ENCODE measurements around the gene TARBP1.

Gene TARBP1

GRCh38 chr1:234412830-234413229 lies 66.1 kb downstream of the TARBP1 start:
- Histone ChIP-seq H3K9me3 (ENCODE audit: insufficient read depth, low read length) (no peaks in the 10 kb centered on the region), H3K9ac (ENCODE audit: insufficient read length, low read depth) (no peak overlapping the region), H3K36me3 (ENCODE audit: insufficient read depth, insufficient read length, low read length) (peaks cover 59% of the 10 kb centered on the region), H3K4me1 (ENCODE audit: insufficient read depth, insufficient read length) (no peaks in the 10 kb centered on the region), H3K4me3 (ENCODE audit: insufficient read length, low read depth) (no peak overlapping the region), H3K27me3 (ENCODE audit: insufficient read depth, insufficient read length) (no peaks in the 10 kb centered on the region)
- TF ChIP-seq SUZ12 (IDR thresholded peaks at IDR 0.05; ENCODE audit: extremely low read depth, insufficient read depth, insufficient read length) (no peak), ZNF274 (IDR thresholded peaks at IDR 0.05; ENCODE audit: low read depth, low read length) (no peak), YY1 (IDR thresholded peaks at IDR 0.05; ENCODE audit: insufficient read depth, insufficient read length) (no peak)
- no peak for DNase-seq (ENCODE audit: low read depth, low spot score)

- TF ChIP-seq YY1 (IDR thresholded peaks at IDR 0.05; ENCODE audit: insufficient read depth, insufficient read length) (no peak), ZNF274 (IDR thresholded peaks at IDR 0.05; ENCODE audit: low read depth, low read length) (no peak), SUZ12 (IDR thresholded peaks at IDR 0.05; ENCODE audit: extremely low read depth, insufficient read depth, insufficient read length) (no peak)
- Histone ChIP-seq H3K9ac (ENCODE audit: insufficient read length, low read depth) (no peak overlapping the region), H3K4me3 (ENCODE audit: insufficient read length, low read depth) (no peak overlapping the region), H3K9me3 (ENCODE audit: insufficient read depth, low read length) (no peaks in the 10 kb centered on the region), H3K36me3 (ENCODE audit: insufficient read depth, insufficient read length, low read length) (peaks cover 49% of the 10 kb centered on the region), H3K4me1 (ENCODE audit: insufficient read depth, insufficient read length) (no peaks in the 10 kb centered on the region), H3K27me3 (ENCODE audit: insufficient read depth, insufficient read length) (no peaks in the 10 kb centered on the region)
- DNase-seq (ENCODE audit: low read depth, low spot score) = no peak
These were observed 69.7 kb downstream of the TARBP1 start for GRCh38 chr1:234409328-234409727.

- no peaks in the 10 kb centered on the region for H3K9me3 ChIP-seq (ENCODE audit: insufficient read depth, low read length)
- no peak for DNase-seq (ENCODE audit: low read depth, low spot score)
- TF ChIP-seq YY1 (IDR thresholded peaks at IDR 0.05; ENCODE audit: insufficient read depth, insufficient read length) (no peak), SUZ12 (IDR thresholded peaks at IDR 0.05; ENCODE audit: extremely low read depth, insufficient read depth, insufficient read length) (no peak), ZNF274 (IDR thresholded peaks at IDR 0.05; ENCODE audit: low read depth, low read length) (no peak)
These were observed 70.2 kb downstream of the TARBP1 start for GRCh38 chr1:234408757-234409156.

GRCh38 chr1:234406871-234407270 lies 72.1 kb downstream of the TARBP1 start:
- TF ChIP-seq YY1 (IDR thresholded peaks at IDR 0.05; ENCODE audit: insufficient read depth, insufficient read length) (no peak), ZNF274 (IDR thresholded peaks at IDR 0.05; ENCODE audit: low read depth, low read length) (no peak), SUZ12 (IDR thresholded peaks at IDR 0.05; ENCODE audit: extremely low read depth, insufficient read depth, insufficient read length) (no peak)
- no peak for DNase-seq (ENCODE audit: low read depth, low spot score)
- Histone ChIP-seq H3K9me3 (ENCODE audit: insufficient read depth, low read length) (no peaks in the 10 kb centered on the region), H3K4me1 (ENCODE audit: insufficient read depth, insufficient read length) (no peaks in the 10 kb centered on the region), H3K9ac (ENCODE audit: insufficient read length, low read depth) (no peak overlapping the region), H3K36me3 (ENCODE audit: insufficient read depth, insufficient read length, low read length) (peaks cover 31% of the 10 kb centered on the region), H3K27me3 (ENCODE audit: insufficient read depth, insufficient read length) (no peaks in the 10 kb centered on the region), H3K4me3 (ENCODE audit: insufficient read length, low read depth) (no peak overlapping the region)

More at GRCh38 chr1:234408757-234409156, 70.2 kb downstream of the TARBP1 start:
- H3K36me3 ChIP-seq (ENCODE audit: insufficient read depth, insufficient read length, low read length) = peaks cover 43% of the 10 kb centered on the region
- no peak overlapping the region for H3K4me3 ChIP-seq (ENCODE audit: insufficient read length, low read depth)
- H3K9ac ChIP-seq (ENCODE audit: insufficient read length, low read depth) = no peak overlapping the region
- H3K4me1 ChIP-seq (ENCODE audit: insufficient read depth, insufficient read length) = no peaks in the 10 kb centered on the region
- H3K27me3 ChIP-seq (ENCODE audit: insufficient read depth, insufficient read length) = no peaks in the 10 kb centered on the region

- TF ChIP-seq SUZ12 (IDR thresholded peaks at IDR 0.05; ENCODE audit: extremely low read depth, insufficient read depth, insufficient read length) = no peak
- TF ChIP-seq YY1 (IDR thresholded peaks at IDR 0.05; ENCODE audit: insufficient read depth, insufficient read length) = no peak
- TF ChIP-seq ZNF274 (IDR thresholded peaks at IDR 0.05; ENCODE audit: low read depth, low read length) = no peak
- Histone ChIP-seq H3K4me1 (ENCODE audit: insufficient read depth, insufficient read length) (no peaks in the 10 kb centered on the region), H3K9ac (ENCODE audit: insufficient read length, low read depth) (no peak overlapping the region), H3K4me3 (ENCODE audit: insufficient read length, low read depth) (no peak overlapping the region), H3K36me3 (ENCODE audit: insufficient read depth, insufficient read length, low read length) (peaks cover 33% of the 10 kb centered on the region), H3K9me3 (ENCODE audit: insufficient read depth, low read length) (no peaks in the 10 kb centered on the region), H3K27me3 (ENCODE audit: insufficient read depth, insufficient read length) (no peaks in the 10 kb centered on the region)
- no peak for DNase-seq (ENCODE audit: low read depth, low spot score)
These were observed 73.3 kb downstream of the TARBP1 start for GRCh38 chr1:234405676-234406075.

- H3K36me3 ChIP-seq (ENCODE audit: insufficient read depth, insufficient read length, low read length) = peaks cover 35% of the 10 kb centered on the region
These were observed 76.0 kb downstream of the TARBP1 start for GRCh38 chr1:234402939-234403338.

GRCh38 chr1:234401658-234402057 lies 77.3 kb downstream of the TARBP1 start:
- Histone ChIP-seq H3K36me3 (ENCODE audit: insufficient read depth, insufficient read length, low read length) (peaks cover 37% of the 10 kb centered on the region), H3K4me1 (ENCODE audit: insufficient read depth, insufficient read length) (no peaks in the 10 kb centered on the region), H3K27me3 (ENCODE audit: insufficient read depth, insufficient read length) (no peaks in the 10 kb centered on the region), H3K4me3 (ENCODE audit: insufficient read length, low read depth) (no peak overlapping the region), H3K9ac (ENCODE audit: insufficient read length, low read depth) (no peak overlapping the region), H3K9me3 (ENCODE audit: insufficient read depth, low read length) (no peaks in the 10 kb centered on the region)
- TF ChIP-seq SUZ12 (IDR thresholded peaks at IDR 0.05; ENCODE audit: extremely low read depth, insufficient read depth, insufficient read length) (no peak), YY1 (IDR thresholded peaks at IDR 0.05; ENCODE audit: insufficient read depth, insufficient read length) (no peak), ZNF274 (IDR thresholded peaks at IDR 0.05; ENCODE audit: low read depth, low read length) (no peak)
- DNase-seq (ENCODE audit: low read depth, low spot score) = no peak

More at GRCh38 chr1:234402939-234403338, 76.0 kb downstream of the TARBP1 start:
- Histone ChIP-seq H3K27me3 (ENCODE audit: insufficient read depth, insufficient read length) (no peaks in the 10 kb centered on the region), H3K4me1 (ENCODE audit: insufficient read depth, insufficient read length) (no peaks in the 10 kb centered on the region), H3K9me3 (ENCODE audit: insufficient read depth, low read length) (no peaks in the 10 kb centered on the region), H3K4me3 (ENCODE audit: insufficient read length, low read depth) (no peak overlapping the region), H3K9ac (ENCODE audit: insufficient read length, low read depth) (no peak overlapping the region)
- no peak for DNase-seq (ENCODE audit: low read depth, low spot score)
- no peak for TF ChIP-seq YY1 (IDR thresholded peaks at IDR 0.05; ENCODE audit: insufficient read depth, insufficient read length)
- no peak for TF ChIP-seq SUZ12 (IDR thresholded peaks at IDR 0.05; ENCODE audit: extremely low read depth, insufficient read depth, insufficient read length)
- no peak for TF ChIP-seq ZNF274 (IDR thresholded peaks at IDR 0.05; ENCODE audit: low read depth, low read length)

Data from NT2/D1 (cell line).